ENCODE data around the gene DIS3L2.

- TF ChIP-seq CTCF (IDR thresholded peaks at IDR 0.05) (no peak), POLR2AphosphoS5 (IDR thresholded peaks at IDR 0.05; ENCODE audit: insufficient read depth in 1 of 2, low read depth in 1 of 2) (no peak), POLR2A (IDR thresholded peaks at IDR 0.05) (no peak)
Observed at GRCh38 chr2:232006253-232006652, 44.7 kb downstream of the DIS3L2 start.
